BLaER1 treated with 17β-estradiol and CSF1 and Interleukin-3, amounts not matched to agents 10 nM and 100 nM (cell line): Measurements from ENCODE around the gene RING1.

Experiments
- H3K27ac ChIP-seq, 11 experiments: shearing (Covaris generic); formaldehyde crosslinking; 2 replicates each; pipeline ENCODE4 v1.8.1; 2022
- H3K27me3 ChIP-seq, 11 experiments: shearing (Covaris generic); formaldehyde crosslinking; 2 replicates each; pipeline ENCODE4 v1.8.1; 2022
- H3K36me3 ChIP-seq, 11 experiments: shearing (Covaris generic); formaldehyde crosslinking; 2 replicates each; pipeline ENCODE4 v1.8.1; 2022
- H3K4me1 ChIP-seq, 10 experiments: shearing (Covaris generic); formaldehyde crosslinking; 2 replicates each; pipeline ENCODE4 v1.8.1; 2022
- H3K4me2 ChIP-seq, 11 experiments: shearing (Covaris generic); formaldehyde crosslinking; 2 replicates each; pipeline ENCODE4 v1.8.1; 2022
- H3K4me3 ChIP-seq, 10 experiments: shearing (Covaris generic); formaldehyde crosslinking; 2 replicates each; pipeline ENCODE4 v1.8.1; 2022
- H3K9ac ChIP-seq, 11 experiments: shearing (Covaris generic); formaldehyde crosslinking; 2 replicates each; pipeline ENCODE4 v1.8.1; 2022
- H3K9me3 ChIP-seq, 11 experiments: shearing (Covaris generic); formaldehyde crosslinking; replicated peaks in 1 of 11; 2 replicates each; pipeline ENCODE4 v1.8.1; 2022
- H4K20me1 ChIP-seq, 11 experiments: shearing (Covaris generic); formaldehyde crosslinking; 2 replicates each; pipeline ENCODE4 v1.8.1; 2022
- Cebpa-rat ChIP-seq, 11 experiments: shearing (Covaris generic); IDR thresholded peaks; 2 replicates each; pipeline ENCODE4 v1.8.1; 2022

The RING1 gene

GRCh38 chr6:33249732-33250630, 41.7 kb downstream of the RING1 start:
- Histone ChIP-seq H3K27ac (peak overlapping the region; percentile 84 to 96 (median 91)), H3K4me1 (peaks cover 20 to 52% (median 32%) of the 10 kb centered on the region in 10 experiments)

DNA sequence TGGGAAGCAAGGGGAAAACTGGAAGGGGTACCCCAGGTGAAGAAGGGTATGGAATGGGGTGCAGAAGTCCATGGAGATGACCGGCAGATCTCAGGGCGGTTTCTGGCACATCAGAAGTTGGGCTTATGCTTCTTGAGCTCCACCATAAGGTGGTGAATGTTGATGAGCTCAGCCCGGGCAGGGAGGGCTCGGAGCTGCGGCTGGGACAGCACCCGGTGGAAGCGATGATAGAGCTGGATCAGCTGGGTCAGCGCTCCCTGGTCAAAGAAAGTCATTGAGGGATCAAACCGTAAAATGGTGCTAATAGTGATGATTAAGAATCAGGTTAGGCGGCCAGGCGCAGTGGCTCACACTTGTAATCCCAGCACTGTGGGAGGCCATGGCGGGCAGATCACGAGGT, 42.4 kb downstream of the RING1 start:
- no peak for TF ChIP-seq Cebpa-rat (IDR thresholded peaks at IDR 0.05)
- Histone ChIP-seq H3K27me3 (no peaks in the 10 kb centered on the region), H3K9me3 (no peaks in the 10 kb centered on the region), H3K27ac (peak overlapping the region in 9 of 11 experiments; percentile 19 to 96 (median 91); a peak in 10 of 22 replicates), H4K20me1 (no peaks in the 10 kb centered on the region), H3K9ac (peak overlapping the region; percentile 6 to 92 (median 90); a peak in 18 of 22 replicates), H3K4me3 (peak overlapping the region in 6 of 10 experiments; percentile 58 to 76 (median 69); a peak in 8 of 20 replicates), H3K4me2 (peak overlapping the region; percentile 90 to 100 (median 99)), H3K4me1 (peaks cover 20 to 52% (median 32%) of the 10 kb centered on the region in 10 experiments), H3K36me3 (peaks cover 8 to 55% (median 29%) of the 10 kb centered on the region in 11 experiments; a peak in 19 of 22 replicates)

More at GRCh38 chr6:33249732-33250630, 41.7 kb downstream of the RING1 start:
- Histone ChIP-seq H3K27me3 (no peaks in the 10 kb centered on the region), H3K9me3 (no peaks in the 10 kb centered on the region), H3K9ac (peak overlapping the region; percentile 86 to 92 (median 90)), H3K4me2 (peak overlapping the region; percentile 90 to 100 (median 99)), H3K36me3 (peaks cover under 1 to 48% (median 24%) of the 10 kb centered on the region in 11 experiments; a peak in 19 of 22 replicates), H3K4me3 (peak overlapping the region; percentile 58 to 76 (median 68)), H4K20me1 (no peaks in the 10 kb centered on the region)
- TF ChIP-seq Cebpa-rat (IDR thresholded peaks at IDR 0.05), result no peak

GRCh38 chr6:33251395-33252012, 43.2 kb downstream of the RING1 start:
- Histone ChIP-seq H3K9me3 (no peaks in the 10 kb centered on the region), H3K27me3 (no peaks in the 10 kb centered on the region), H3K9ac (peak overlapping the region in 4 of 11 experiments; percentile 11 to 92 (median 52); a peak in 3 of 22 replicates), H3K36me3 (peaks cover 14 to 60% (median 31%) of the 10 kb centered on the region in 11 experiments; a peak in 19 of 22 replicates), H3K4me3 (0 out of 20 replicates have a peak overlapping the region, but pooled peaks of 1 of the 10 experiments have one; percentile 58), H3K4me1 (peaks cover 20 to 52% (median 32%) of the 10 kb centered on the region in 10 experiments), H4K20me1 (no peaks in the 10 kb centered on the region), H3K4me2 (peak overlapping the region in 7 of 11 experiments; percentile 21 to 100 (median 99); a peak in 9 of 22 replicates), H3K27ac (peak overlapping the region in 1 of 11 experiments; percentile 15; a peak in 2 of 22 replicates)
- no peak for TF ChIP-seq Cebpa-rat (IDR thresholded peaks at IDR 0.05)

DNA sequence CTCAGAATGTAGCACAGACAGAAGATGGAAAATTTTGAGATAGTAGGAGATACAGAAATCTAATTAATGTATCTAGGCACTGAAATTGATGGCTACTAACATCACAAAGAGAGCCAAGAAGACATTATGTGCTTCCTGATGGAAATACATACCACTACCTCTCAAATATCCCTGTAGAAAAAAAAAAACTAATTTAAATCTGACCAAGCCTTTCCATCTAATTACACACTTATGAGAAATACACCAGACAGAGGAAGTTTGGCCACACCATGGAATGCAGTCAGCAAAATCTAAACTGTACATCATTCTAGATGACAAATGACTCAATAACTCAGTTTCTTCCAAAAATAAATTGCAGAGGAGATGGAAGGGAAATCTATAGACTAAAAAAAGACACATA, 44.5 kb downstream of the RING1 start:
- no peaks in the 10 kb centered on the region for H4K20me1 ChIP-seq
- H3K36me3 ChIP-seq, result peaks cover 23 to 73% (median 42%) of the 10 kb centered on the region in 11 experiments
- H3K27me3 ChIP-seq, result no peaks in the 10 kb centered on the region
- no peak for TF ChIP-seq Cebpa-rat (IDR thresholded peaks at IDR 0.05)
- H3K27ac ChIP-seq, result peak overlapping the region in 2 of 11 experiments; percentile 1 to 25; a peak in 2 of 22 replicates
- H3K4me2 ChIP-seq, result peak overlapping the region in 3 of 11 experiments; percentile 64 to 100 (median 100); a peak in 6 of 22 replicates
- no peak overlapping the region for H3K4me3 ChIP-seq
- H3K4me1 ChIP-seq, result peaks cover 20 to 51% (median 31%) of the 10 kb centered on the region in 10 experiments
- peaks cover 0 to 4% (median 0%) of the 10 kb centered on the region in 11 experiments; a peak in 1 of 22 replicates for H3K9me3 ChIP-seq
- H3K9ac ChIP-seq, result peak overlapping the region in 1 of 11 experiments; percentile 4; a peak in 3 of 22 replicates

- no peak for TF ChIP-seq Cebpa-rat (IDR thresholded peaks at IDR 0.05)
Observed at GRCh38 chr6:33254591-33254990, 46.3 kb downstream of the RING1 start.

DNA sequence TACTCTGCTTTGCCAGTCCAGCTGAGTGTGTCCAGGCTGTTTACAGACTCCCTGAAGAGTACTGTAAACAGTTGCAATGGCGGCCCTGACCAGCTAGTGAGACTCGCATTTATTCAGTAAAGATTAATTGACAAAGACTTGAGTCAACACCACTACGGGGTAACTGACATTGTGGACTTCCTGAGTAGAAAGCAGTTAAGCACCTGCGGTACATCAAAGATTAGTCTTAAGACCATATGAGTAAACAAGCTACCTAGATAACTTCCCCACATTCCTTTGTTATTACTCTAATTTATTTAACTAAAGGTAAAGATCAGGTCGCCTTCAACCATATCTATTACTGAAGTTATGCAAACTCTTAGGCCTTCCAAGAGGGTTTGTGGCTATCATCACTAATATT, 50.7 kb downstream of the RING1 start:
- H3K9me3 ChIP-seq, result peaks cover 0 to 5% (median 0%) of the 10 kb centered on the region in 11 experiments; a peak in 3 of 22 replicates
- H3K4me2 ChIP-seq, result no peak overlapping the region
- H3K27ac ChIP-seq, result no peak overlapping the region
- peaks cover 69 to 98% (median 88%) of the 10 kb centered on the region in 11 experiments for H3K36me3 ChIP-seq
- no peaks in the 10 kb centered on the region for H3K4me1 ChIP-seq
- H3K4me3 ChIP-seq, result no peak overlapping the region
- no peak for TF ChIP-seq Cebpa-rat (IDR thresholded peaks at IDR 0.05)
- H3K27me3 ChIP-seq, result no peaks in the 10 kb centered on the region
- no peak overlapping the region for H3K9ac ChIP-seq
- H4K20me1 ChIP-seq, result no peaks in the 10 kb centered on the region

More at GRCh38 chr6:33254591-33254990, 46.3 kb downstream of the RING1 start:
- Histone ChIP-seq H4K20me1 (no peaks in the 10 kb centered on the region), H3K27ac (no peak overlapping the region), H3K27me3 (no peaks in the 10 kb centered on the region), H3K9ac (peak overlapping the region in 1 of 11 experiments; percentile 33; a peak in 1 of 22 replicates), H3K9me3 (peaks cover 0 to 5% (median 0%) of the 10 kb centered on the region in 11 experiments; a peak in 3 of 22 replicates), H3K4me1 (peaks cover 14 to 42% (median 22%) of the 10 kb centered on the region in 10 experiments), H3K4me3 (no peak overlapping the region), H3K4me2 (no peak overlapping the region), H3K36me3 (peaks cover 41 to 91% (median 60%) of the 10 kb centered on the region in 11 experiments)
